Vagina (tissue), 2 donors: ENCODE results near the gene PEPD.

Experiments used
- POLR2A ChIP-seq, 2 donors: fragments of 450-650 bp; IDR thresholded peaks; one replicate each; pipeline ENCODE4 v1.6.1; 2017; ENCODE audit warnings: antibody characterized with exemption in 2 of 2, mild to moderate bottlenecking in 2 of 2, moderate library complexity in 2 of 2
- POLR2AphosphoS5 ChIP-seq, 2 donors: sonication (generic); formaldehyde crosslinking; IDR thresholded peaks; one replicate each; pipeline ENCODE4 v1.9.0; 2017; ENCODE audit warnings: antibody characterized with exemption in 2 of 2, mild to moderate bottlenecking in 2 of 2, low read depth in 1 of 2; ENCODE audit not compliant: insufficient read depth in 1 of 2
- TF ChIP-seq, protein P1 (sequence below), 3 experiments: fragments of 450-650 bp in 2 of 3; fragments of 200-600 bp in 1 of 3; sonication (generic) in 1 of 3; IDR thresholded peaks; one replicate each; pipeline ENCODE4 v1.5.1; 2017 to 2019; ENCODE audit warnings: antibody characterized with exemption in 3 of 3, mild to moderate bottlenecking in 2 of 3, moderate library complexity in 2 of 3

DNA sequence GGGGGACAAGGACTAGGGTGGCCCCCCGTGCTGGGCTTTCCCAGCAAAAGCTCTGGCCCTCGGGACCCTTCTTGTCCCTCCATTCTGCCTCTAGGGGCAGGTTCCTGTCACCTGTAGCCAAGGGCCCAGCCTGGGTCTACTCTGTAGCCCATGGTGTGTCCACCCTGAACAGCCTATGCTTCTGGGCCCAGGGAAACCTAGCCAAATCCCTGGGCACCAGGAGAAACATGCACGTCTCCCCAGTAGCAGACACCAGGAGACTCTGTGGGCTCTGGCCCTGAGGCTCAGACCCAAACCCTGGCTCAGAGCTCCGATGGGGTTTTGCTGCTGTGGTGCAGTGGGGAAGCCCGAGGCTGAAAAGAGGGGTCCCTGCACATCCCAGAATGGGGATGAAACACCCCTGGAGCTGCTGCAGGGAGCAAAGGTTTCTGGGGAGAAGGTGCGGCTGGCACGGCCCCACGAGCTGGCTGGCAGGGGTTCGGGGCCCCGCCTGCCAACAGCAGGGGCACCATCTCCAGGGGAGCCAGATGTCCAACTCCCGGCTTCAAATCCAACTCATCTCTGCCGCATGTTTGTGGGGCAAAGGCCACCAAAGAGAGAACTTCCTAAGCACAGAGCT, 129.9 kb downstream of the PEPD start:
- TF ChIP-seq, protein P1, sequence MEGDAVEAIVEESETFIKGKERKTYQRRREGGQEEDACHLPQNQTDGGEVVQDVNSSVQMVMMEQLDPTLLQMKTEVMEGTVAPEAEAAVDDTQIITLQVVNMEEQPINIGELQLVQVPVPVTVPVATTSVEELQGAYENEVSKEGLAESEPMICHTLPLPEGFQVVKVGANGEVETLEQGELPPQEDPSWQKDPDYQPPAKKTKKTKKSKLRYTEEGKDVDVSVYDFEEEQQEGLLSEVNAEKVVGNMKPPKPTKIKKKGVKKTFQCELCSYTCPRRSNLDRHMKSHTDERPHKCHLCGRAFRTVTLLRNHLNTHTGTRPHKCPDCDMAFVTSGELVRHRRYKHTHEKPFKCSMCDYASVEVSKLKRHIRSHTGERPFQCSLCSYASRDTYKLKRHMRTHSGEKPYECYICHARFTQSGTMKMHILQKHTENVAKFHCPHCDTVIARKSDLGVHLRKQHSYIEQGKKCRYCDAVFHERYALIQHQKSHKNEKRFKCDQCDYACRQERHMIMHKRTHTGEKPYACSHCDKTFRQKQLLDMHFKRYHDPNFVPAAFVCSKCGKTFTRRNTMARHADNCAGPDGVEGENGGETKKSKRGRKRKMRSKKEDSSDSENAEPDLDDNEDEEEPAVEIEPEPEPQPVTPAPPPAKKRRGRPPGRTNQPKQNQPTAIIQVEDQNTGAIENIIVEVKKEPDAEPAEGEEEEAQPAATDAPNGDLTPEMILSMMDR (IDR thresholded peaks at IDR 0.05) = no peak
- TF ChIP-seq POLR2AphosphoS5 (IDR thresholded peaks at IDR 0.05; ENCODE audit: insufficient read depth in 1 of 2, low read depth in 1 of 2) = no peak
- TF ChIP-seq POLR2A (IDR thresholded peaks at IDR 0.05) = no peak
